GM12874 (cell line): ENCODE measurements around the gene ARHGEF6.

Source experiments
- TF ChIP-seq, protein P1 (sequence below): IDR thresholded peaks from 2 replicates; pipeline ENCODE4 v1.5.1; 2011; ENCODE audit warnings: low read depth, mild to moderate bottlenecking, control low read depth, low read length, moderate library complexity; ENCODE audit not compliant: insufficient read depth

The ARHGEF6 gene

GRCh38 chrX:136630881-136631280 lies 149.9 kb downstream of the ARHGEF6 start:
- TF ChIP-seq, protein P1, sequence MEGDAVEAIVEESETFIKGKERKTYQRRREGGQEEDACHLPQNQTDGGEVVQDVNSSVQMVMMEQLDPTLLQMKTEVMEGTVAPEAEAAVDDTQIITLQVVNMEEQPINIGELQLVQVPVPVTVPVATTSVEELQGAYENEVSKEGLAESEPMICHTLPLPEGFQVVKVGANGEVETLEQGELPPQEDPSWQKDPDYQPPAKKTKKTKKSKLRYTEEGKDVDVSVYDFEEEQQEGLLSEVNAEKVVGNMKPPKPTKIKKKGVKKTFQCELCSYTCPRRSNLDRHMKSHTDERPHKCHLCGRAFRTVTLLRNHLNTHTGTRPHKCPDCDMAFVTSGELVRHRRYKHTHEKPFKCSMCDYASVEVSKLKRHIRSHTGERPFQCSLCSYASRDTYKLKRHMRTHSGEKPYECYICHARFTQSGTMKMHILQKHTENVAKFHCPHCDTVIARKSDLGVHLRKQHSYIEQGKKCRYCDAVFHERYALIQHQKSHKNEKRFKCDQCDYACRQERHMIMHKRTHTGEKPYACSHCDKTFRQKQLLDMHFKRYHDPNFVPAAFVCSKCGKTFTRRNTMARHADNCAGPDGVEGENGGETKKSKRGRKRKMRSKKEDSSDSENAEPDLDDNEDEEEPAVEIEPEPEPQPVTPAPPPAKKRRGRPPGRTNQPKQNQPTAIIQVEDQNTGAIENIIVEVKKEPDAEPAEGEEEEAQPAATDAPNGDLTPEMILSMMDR: no peak

- TF ChIP-seq, protein P1: no peak
Measured at GRCh38 chrX:136629084-136629750, 151.5 kb downstream of the ARHGEF6 start.

- TF ChIP-seq, protein P1: no peak
Measured at GRCh38 chrX:136627409-136627808, 153.3 kb downstream of the ARHGEF6 start.

GRCh38 chrX:136626891-136627290 lies 153.8 kb downstream of the ARHGEF6 start:
- TF ChIP-seq, protein P1: no peak

DNA sequence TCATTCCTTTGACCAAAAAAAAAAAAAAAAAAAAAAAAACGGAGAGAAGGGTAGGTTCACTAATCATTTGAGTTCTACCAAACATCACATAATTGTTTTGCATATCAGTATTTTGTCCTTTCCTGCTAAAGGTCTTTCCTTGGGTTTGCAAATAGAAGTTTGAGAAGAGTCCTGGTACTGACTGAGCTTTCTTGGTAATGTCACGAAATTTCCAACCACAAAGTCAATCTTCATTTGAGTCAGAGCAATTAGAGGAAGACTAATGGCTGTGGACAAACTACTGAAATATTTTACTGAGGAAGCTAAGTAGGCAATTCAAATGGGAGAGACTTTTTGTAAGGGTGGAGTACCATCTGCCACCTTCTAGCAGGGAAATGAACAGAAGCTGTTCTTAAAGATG lies 154.5 kb downstream of the ARHGEF6 start:
- TF ChIP-seq, protein P1: no peak

GRCh38 chrX:136625246-136625645 lies 155.5 kb downstream of the ARHGEF6 start:
- TF ChIP-seq, protein P1: no peak

- TF ChIP-seq, protein P1: no peak
Measured at GRCh38 chrX:136623396-136623795, 157.3 kb downstream of the ARHGEF6 start.
